ENCODE data around the gene HNRNPH1.

GRCh38 chr5:179606071-179606909 lies 17.2 kb downstream of the HNRNPH1 start:
- TF ChIP-seq CTCF (conservative IDR thresholded peaks at IDR 0.05; ENCODE audit: low read length) (no peak), EZH2phosphoT487 (IDR thresholded peaks at IDR 0.05; ENCODE audit: borderline replicate concordance) (no peak)

All from Loucy (cell line).